ENCODE measurements around the gene RBM20. TPM values are rescaled to one million over a fixed set of nuclear protein-coding genes. Genes with fewer than 3 reads are reported as not detected.
"Not testable (repeated sequence)": the region's sequence is repeated elsewhere in the genome, so short reads cannot be mapped to it uniquely, and the experiment has no call there.

Gene RBM20
- total and polyA plus RNA-seq, 4 donors, result 1.1 to 2.2 (median 1.6) TPM

- H3K9me3 ChIP-seq (ENCODE audit: control insufficient read depth, insufficient read depth, low read length), result no peaks in the 10 kb centered on the region
- WGBS (ENCODE audit: insufficient coverage), result 92% methylated on average over 4 of the region's 8 CpGs
- no peak for DNase-seq (ENCODE audit: low read depth in 4 of 6, low spot score in 6 of 6)
- no peaks in the 10 kb centered on the region for H3K4me1 ChIP-seq (ENCODE audit: control insufficient read depth, insufficient read depth, low read length)
- H3K36me3 ChIP-seq (ENCODE audit: control insufficient read depth, insufficient read depth, low read length), result no peaks in the 10 kb centered on the region
- H3K27me3 ChIP-seq (ENCODE audit: control insufficient read depth, insufficient read depth, low read length), result no peaks in the 10 kb centered on the region
- no peak overlapping the region for H3K27ac ChIP-seq (ENCODE audit: low read depth, low read length)
- no peak overlapping the region for H3K4me3 ChIP-seq (ENCODE audit: low read depth, low read length)
Measured at GRCh38 chr10:110765513-110766319, 121.6 kb downstream of the RBM20 start.

GRCh38 chr10:110767601-110768000, 123.5 kb downstream of the RBM20 start:
- not testable (repeated sequence) for H3K4me1 ChIP-seq (ENCODE audit: control insufficient read depth, insufficient read depth, low read length); H3K27me3 ChIP-seq (ENCODE audit: control insufficient read depth, insufficient read depth, low read length); H3K9me3 ChIP-seq (ENCODE audit: control insufficient read depth, insufficient read depth, low read length); H3K27ac ChIP-seq (ENCODE audit: low read depth, low read length); DNase-seq (ENCODE audit: low read depth in 4 of 6, low spot score in 6 of 6); H3K4me3 ChIP-seq (ENCODE audit: low read depth, low read length); H3K36me3 ChIP-seq (ENCODE audit: control insufficient read depth, insufficient read depth, low read length)
- 95% methylated on average over 13 of the region's 29 CpGs for WGBS (ENCODE audit: insufficient coverage)

GRCh38 chr10:110770243-110770642, 126.1 kb downstream of the RBM20 start:
- Histone ChIP-seq H3K27ac (ENCODE audit: low read depth, low read length) (no peak overlapping the region), H3K4me1 (ENCODE audit: control insufficient read depth, insufficient read depth, low read length) (no peaks in the 10 kb centered on the region), H3K9me3 (ENCODE audit: control insufficient read depth, insufficient read depth, low read length) (no peaks in the 10 kb centered on the region), H3K4me3 (ENCODE audit: low read depth, low read length) (no peak overlapping the region), H3K36me3 (ENCODE audit: control insufficient read depth, insufficient read depth, low read length) (no peaks in the 10 kb centered on the region), H3K27me3 (ENCODE audit: control insufficient read depth, insufficient read depth, low read length) (no peaks in the 10 kb centered on the region)
- no peak for DNase-seq (ENCODE audit: low read depth in 4 of 6, low spot score in 6 of 6)
- no CpG with 5 or more reads among the region's 3 CpGs for WGBS (ENCODE audit: insufficient coverage)

GRCh38 chr10:110771486-110771885, 127.3 kb downstream of the RBM20 start:
- H3K27me3 ChIP-seq (ENCODE audit: control insufficient read depth, insufficient read depth, low read length), result no peaks in the 10 kb centered on the region
- no peak for DNase-seq (ENCODE audit: low read depth in 4 of 6, low spot score in 6 of 6)
- no peak overlapping the region for H3K27ac ChIP-seq (ENCODE audit: low read depth, low read length)
- no peaks in the 10 kb centered on the region for H3K9me3 ChIP-seq (ENCODE audit: control insufficient read depth, insufficient read depth, low read length)
- WGBS (ENCODE audit: insufficient coverage), result 100% methylated on average over 1 of the region's 1 CpG
- no peaks in the 10 kb centered on the region for H3K4me1 ChIP-seq (ENCODE audit: control insufficient read depth, insufficient read depth, low read length)
- H3K36me3 ChIP-seq (ENCODE audit: control insufficient read depth, insufficient read depth, low read length), result no peaks in the 10 kb centered on the region
- no peak overlapping the region for H3K4me3 ChIP-seq (ENCODE audit: low read depth, low read length)

GRCh38 chr10:110771991-110772390, 127.9 kb downstream of the RBM20 start:
- DNase-seq (ENCODE audit: low read depth in 4 of 6, low spot score in 6 of 6), result no peak
- H3K9me3 ChIP-seq (ENCODE audit: control insufficient read depth, insufficient read depth, low read length), result no peaks in the 10 kb centered on the region
- H3K27me3 ChIP-seq (ENCODE audit: control insufficient read depth, insufficient read depth, low read length), result no peaks in the 10 kb centered on the region
- no peak overlapping the region for H3K27ac ChIP-seq (ENCODE audit: low read depth, low read length)
- no peak overlapping the region for H3K4me3 ChIP-seq (ENCODE audit: low read depth, low read length)
- WGBS (ENCODE audit: insufficient coverage), result 71% methylated on average over 2 of the region's 4 CpGs
- no peaks in the 10 kb centered on the region for H3K4me1 ChIP-seq (ENCODE audit: control insufficient read depth, insufficient read depth, low read length)
- no peaks in the 10 kb centered on the region for H3K36me3 ChIP-seq (ENCODE audit: control insufficient read depth, insufficient read depth, low read length)

- H3K4me1 ChIP-seq (ENCODE audit: control insufficient read depth, insufficient read depth, low read length), result no peaks in the 10 kb centered on the region
- no peaks in the 10 kb centered on the region for H3K36me3 ChIP-seq (ENCODE audit: control insufficient read depth, insufficient read depth, low read length)
- DNase-seq (ENCODE audit: low read depth in 4 of 6, low spot score in 6 of 6), result no peak
- H3K27me3 ChIP-seq (ENCODE audit: control insufficient read depth, insufficient read depth, low read length), result no peaks in the 10 kb centered on the region
- no peak overlapping the region for H3K27ac ChIP-seq (ENCODE audit: low read depth, low read length)
- no peak overlapping the region for H3K4me3 ChIP-seq (ENCODE audit: low read depth, low read length)
- WGBS (ENCODE audit: insufficient coverage), result no CpG with 5 or more reads among the region's 3 CpGs
- no peaks in the 10 kb centered on the region for H3K9me3 ChIP-seq (ENCODE audit: control insufficient read depth, insufficient read depth, low read length)
Measured at GRCh38 chr10:110772454-110773025, 128.4 kb downstream of the RBM20 start.

GRCh38 chr10:110773693-110774068, 129.5 kb downstream of the RBM20 start:
- H3K4me3 ChIP-seq (ENCODE audit: low read depth, low read length), result no peak overlapping the region
- no peak for DNase-seq (ENCODE audit: low read depth in 4 of 6, low spot score in 6 of 6)
- no peaks in the 10 kb centered on the region for H3K4me1 ChIP-seq (ENCODE audit: control insufficient read depth, insufficient read depth, low read length)
- H3K9me3 ChIP-seq (ENCODE audit: control insufficient read depth, insufficient read depth, low read length), result no peaks in the 10 kb centered on the region
- H3K27me3 ChIP-seq (ENCODE audit: control insufficient read depth, insufficient read depth, low read length), result no peaks in the 10 kb centered on the region
- no peaks in the 10 kb centered on the region for H3K36me3 ChIP-seq (ENCODE audit: control insufficient read depth, insufficient read depth, low read length)
- 81% methylated on average over 6 of the region's 7 CpGs for WGBS (ENCODE audit: insufficient coverage)
- no peak overlapping the region for H3K27ac ChIP-seq (ENCODE audit: low read depth, low read length)

GRCh38 chr10:110774069-110775019, 130.2 kb downstream of the RBM20 start:
- no peaks in the 10 kb centered on the region for H3K27me3 ChIP-seq (ENCODE audit: control insufficient read depth, insufficient read depth, low read length)
- no peaks in the 10 kb centered on the region for H3K4me1 ChIP-seq (ENCODE audit: control insufficient read depth, insufficient read depth, low read length)
- WGBS (ENCODE audit: insufficient coverage), result 93% methylated on average over 4 of the region's 8 CpGs
- no peak for DNase-seq (ENCODE audit: low read depth in 4 of 6, low spot score in 6 of 6)
- H3K4me3 ChIP-seq (ENCODE audit: low read depth, low read length), result no peak overlapping the region
- no peaks in the 10 kb centered on the region for H3K9me3 ChIP-seq (ENCODE audit: control insufficient read depth, insufficient read depth, low read length)
- no peaks in the 10 kb centered on the region for H3K36me3 ChIP-seq (ENCODE audit: control insufficient read depth, insufficient read depth, low read length)
- no peak overlapping the region for H3K27ac ChIP-seq (ENCODE audit: low read depth, low read length)

GRCh38 chr10:110775020-110775375, 130.9 kb downstream of the RBM20 start:
- Histone ChIP-seq H3K36me3 (ENCODE audit: control insufficient read depth, insufficient read depth, low read length) (no peaks in the 10 kb centered on the region), H3K27me3 (ENCODE audit: control insufficient read depth, insufficient read depth, low read length) (no peaks in the 10 kb centered on the region), H3K4me3 (ENCODE audit: low read depth, low read length) (no peak overlapping the region), H3K9me3 (ENCODE audit: control insufficient read depth, insufficient read depth, low read length) (no peaks in the 10 kb centered on the region), H3K27ac (ENCODE audit: low read depth, low read length) (no peak overlapping the region), H3K4me1 (ENCODE audit: control insufficient read depth, insufficient read depth, low read length) (no peaks in the 10 kb centered on the region)
- DNase-seq (ENCODE audit: low read depth in 4 of 6, low spot score in 6 of 6), result no peak
- 100% methylated on average over 1 of the region's 4 CpGs for WGBS (ENCODE audit: insufficient coverage)
